Mammary epithelial cell (primary cell): Measurements from ENCODE around the gene COL4A2.

ENCODE experiments used
- EZH2 ChIP-seq: IDR thresholded peaks from 2 replicates; pipeline ENCODE4 v1.6.1; 2012; ENCODE audit warnings: low read length, inconsistent platforms, borderline replicate concordance
- TF ChIP-seq, protein P1 (sequence below), 2 donors: IDR thresholded peaks in 1 of 2; conservative IDR thresholded peaks in 1 of 2; 2 replicates each; pipeline ENCODE4 v1.5.1; 2011 to 2012; ENCODE audit warnings: inconsistent platforms in 2 of 2, low read length in 2 of 2, mild to moderate bottlenecking in 2 of 2, control low read depth in 1 of 2, low read depth in 1 of 2; ENCODE audit not compliant: insufficient read depth in 1 of 2; ENCODE audit errors: extremely low read depth in 1 of 2

GRCh38 chr13:110257408-110257807 lies 49.7 kb upstream of the COL4A2 start:
- TF ChIP-seq, protein P1, sequence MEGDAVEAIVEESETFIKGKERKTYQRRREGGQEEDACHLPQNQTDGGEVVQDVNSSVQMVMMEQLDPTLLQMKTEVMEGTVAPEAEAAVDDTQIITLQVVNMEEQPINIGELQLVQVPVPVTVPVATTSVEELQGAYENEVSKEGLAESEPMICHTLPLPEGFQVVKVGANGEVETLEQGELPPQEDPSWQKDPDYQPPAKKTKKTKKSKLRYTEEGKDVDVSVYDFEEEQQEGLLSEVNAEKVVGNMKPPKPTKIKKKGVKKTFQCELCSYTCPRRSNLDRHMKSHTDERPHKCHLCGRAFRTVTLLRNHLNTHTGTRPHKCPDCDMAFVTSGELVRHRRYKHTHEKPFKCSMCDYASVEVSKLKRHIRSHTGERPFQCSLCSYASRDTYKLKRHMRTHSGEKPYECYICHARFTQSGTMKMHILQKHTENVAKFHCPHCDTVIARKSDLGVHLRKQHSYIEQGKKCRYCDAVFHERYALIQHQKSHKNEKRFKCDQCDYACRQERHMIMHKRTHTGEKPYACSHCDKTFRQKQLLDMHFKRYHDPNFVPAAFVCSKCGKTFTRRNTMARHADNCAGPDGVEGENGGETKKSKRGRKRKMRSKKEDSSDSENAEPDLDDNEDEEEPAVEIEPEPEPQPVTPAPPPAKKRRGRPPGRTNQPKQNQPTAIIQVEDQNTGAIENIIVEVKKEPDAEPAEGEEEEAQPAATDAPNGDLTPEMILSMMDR (conservative IDR thresholded peaks at IDR 0.05 in 1 of 2, IDR thresholded peaks at IDR 0.05 in 1 of 2; ENCODE audit: extremely low read depth in 1 of 2, insufficient read depth in 1 of 2, low read depth in 1 of 2, low read length in 2 of 2), result no peak
- no peak for TF ChIP-seq EZH2
